ENCODE measurements around the gene MON2. TPM values are rescaled to one million over a fixed set of nuclear protein-coding genes. Genes with fewer than 3 reads are reported as not detected.

Gene MON2
- total and polyA plus RNA-seq, 2 donors (not counting 3 experiments of a cell fraction or from before 2014, with no cell fraction given) = 8.9 to 41.8 TPM

- dilution Hi-C loops (cut with MboI; ENCODE audit: extremely low pct_ligation_motif_present, low sequenced_read_pairs) = no loop called here
Measured at GRCh38 chr12:62505786-62506185, 39.2 kb downstream of the MON2 start.

More at GRCh38 chr12:62505786-62506185, 39.2 kb downstream of the MON2 start:
- intact Hi-C loops (cut with micrococcal nuclease) = no loop called here
- Histone ChIP-seq H3K27ac (ENCODE audit: insufficient read depth, low read depth, low read length) (no peak overlapping the region), H3K36me3 (ENCODE audit: control insufficient read depth in 2 of 2, extremely low read depth in 1 of 2, insufficient read depth in 2 of 2, low read length in 2 of 2) (peaks cover 0 to 5% of the 10 kb centered on the region in 2 experiments), H3K79me2 (ENCODE audit: control insufficient read depth, insufficient read depth, low read length) (no peaks in the 10 kb centered on the region), H4K20me1 (replicated peaks; ENCODE audit: control insufficient read depth, extremely low read depth, insufficient read depth, low read length) (no peaks in the 10 kb centered on the region), H3K4me1 (ENCODE audit: control insufficient read depth, extremely low read depth, insufficient read depth, low read length) (no peaks in the 10 kb centered on the region), H3K9me1 (replicated peaks; ENCODE audit: control insufficient read depth, extremely low read depth, insufficient read depth, low read length) (no peaks in the 10 kb centered on the region), H3K9ac (replicated peaks; ENCODE audit: extremely low read depth, insufficient read depth, low read length) (no peak overlapping the region), H3K4me3 (replicated peaks in 1 of 3; ENCODE audit: insufficient read depth in 1 of 3, low read depth in 1 of 3, low read length in 3 of 3) (no peak overlapping the region), H3K4me2 (ENCODE audit: insufficient read depth, low read length) (no peak overlapping the region), H3K27me3 (ENCODE audit: control insufficient read depth in 2 of 2, insufficient read depth in 2 of 2, low read length in 2 of 2) (no peaks in the 10 kb centered on the region), H3K9me3 (replicated peaks; ENCODE audit: control insufficient read depth, insufficient read depth, low read length) (no peaks in the 10 kb centered on the region), H2AFZ (ENCODE audit: low read depth, low read length) (no peak overlapping the region)
- no TSS peak for BruUV-seq (replicated peaks)
- no peak for DNase-seq (ENCODE audit: low read depth, low spot score)
- FAIRE-seq = no peak
- ChIA-PET CTCF (interaction anchor here (1.4 kb wide), 1 partner anchor 10 kb away, joined by 4 read pairs; no protein-coding TSS in a partner anchor), POLR2A (no interaction called here)
- TF ChIP-seq POLR2AphosphoS5 (IDR thresholded peaks at IDR 0.05; ENCODE audit: insufficient read depth, low read depth, low read length) = no peak
- no peak for TF ChIP-seq MYC (IDR thresholded peaks at IDR 0.05; ENCODE audit: low read depth, low read length)
- no peak for TF ChIP-seq JUN (IDR thresholded peaks at IDR 0.05; ENCODE audit: borderline replicate concordance, insufficient read depth, insufficient read length, low read depth)
- no peak for TF ChIP-seq GATA2 (IDR thresholded peaks at IDR 0.05; ENCODE audit: insufficient read depth, insufficient read length, low read depth, low read length)
- no peak for TF ChIP-seq POLR2A (IDR thresholded peaks at IDR 0.05; ENCODE audit: low read depth, low read length)
- no peak for TF ChIP-seq FOS (IDR thresholded peaks at IDR 0.05; ENCODE audit: borderline replicate concordance, insufficient read depth, low read length)
- TF ChIP-seq EZH2 (IDR thresholded peaks at IDR 0.05; ENCODE audit: borderline replicate concordance, low read depth, low read length, severe bottlenecking) = no peak
- TF ChIP-seq MAX (IDR thresholded peaks at IDR 0.05; ENCODE audit: insufficient read depth, insufficient read length) = no peak
- TF ChIP-seq CTCF (IDR thresholded peaks at IDR 0.05; ENCODE audit: extremely low read depth in 1 of 2, insufficient read depth in 1 of 2, low read depth in 1 of 2, low read length in 2 of 2) = no peak

Data from endothelial cell of umbilical vein (primary cell).